Ascending aorta (tissue), 2 donors: ENCODE measurements around the gene PIP5K1A. TPM values are rescaled to one million over a fixed set of nuclear protein-coding genes. Genes with fewer than 3 reads are reported as not detected.

Experiments used
- DNase-seq, 2 donors: peaks; one replicate each; pipeline ENCODE4 v3.0.0-alpha.2; 2019; ENCODE audit warnings: low spot score in 2 of 2
- H3K27ac ChIP-seq, 2 donors: fragments of 200-600 bp; sonication (generic); one replicate each; pipeline ENCODE4 v1.5.1; 2016 to 2017; ENCODE audit warnings: mild to moderate bottlenecking in 1 of 2
- H3K27me3 ChIP-seq: fragments of 200-600 bp; sonication (generic); one replicate; pipeline ENCODE4 v1.5.1; 2017
- H3K36me3 ChIP-seq, 2 donors: fragments of 200-600 bp; sonication (generic); one replicate each; pipeline ENCODE4 v1.5.1; 2016
- H3K4me1 ChIP-seq, 2 donors: fragments of 200-600 bp; sonication (generic); one replicate each; pipeline ENCODE4 v1.5.1; 2016 to 2017; ENCODE audit warnings: mild to moderate bottlenecking in 1 of 2
- H3K4me3 ChIP-seq, 2 donors: fragments of 200-600 bp; sonication (generic); one replicate each; pipeline ENCODE4 v1.5.1; 2016 to 2017; ENCODE audit warnings: mild to moderate bottlenecking in 1 of 2
- H3K9me3 ChIP-seq, 2 donors: fragments of 200-600 bp; sonication (generic); one replicate each; pipeline ENCODE4 v1.5.1; 2016
- CTCF ChIP-seq, 3 experiments: fragments of 200-600 bp in 2 of 3; fragments of 450-650 bp in 1 of 3; sonication (generic) in 2 of 3; IDR thresholded peaks; one replicate each; pipeline ENCODE4 v1.5.1; 2016 to 2019; ENCODE audit warnings: antibody characterized with exemption in 3 of 3, mild to moderate bottlenecking in 1 of 3, moderate library complexity in 1 of 3
- intact Hi-C: fragments of 100-400 bp; cut with DNase I; formaldehyde crosslinking; loops from one replicate; pipeline ENCODE4 v1.15.1; 2023
- total RNA-seq: library from RNA; depleted of rRNA; stranded (reverse); fragments of >200 nt; gene quantifications from one replicate; pipeline ENCODE4 v1.1.0, GENCODE V29; 2016

The PIP5K1A gene
- total RNA-seq, 1 donor from 2014 or later, result 36.5 TPM

- Histone ChIP-seq H3K27ac (peak overlapping the region; percentile 4 to 20), H3K4me3 (no peak overlapping the region), H3K36me3 (peaks cover 32 to 44% of the 10 kb centered on the region in 2 donors), H3K9me3 (no peaks in the 10 kb centered on the region), H3K4me1 (peaks cover 0 to 19% of the 10 kb centered on the region in 2 donors), H3K27me3 (no peaks in the 10 kb centered on the region)
- TF ChIP-seq CTCF (IDR thresholded peaks at IDR 0.05), result no peak
- intact Hi-C loops, result no loop called here
- DNase-seq, result no peak
These were observed 39.0 kb upstream of the PIP5K1A start for GRCh38 chr1:151159373-151159772.

- intact Hi-C loops, result loop anchor here (2.0 to 10.0 kb wide), 4 partner anchors 18 to 470 kb away; partner anchors contain the start of genes GABPB2, GOLPH3L, PIP5K1A and SEMA6C
- no peak for TF ChIP-seq CTCF (IDR thresholded peaks at IDR 0.05)
- Histone ChIP-seq H3K36me3 (peaks cover 18 to 35% of the 10 kb centered on the region in 2 donors), H3K27me3 (no peaks in the 10 kb centered on the region), H3K27ac (peak overlapping the region; percentile 77 to 86), H3K4me1 (peaks cover 10 to 30% of the 10 kb centered on the region in 2 donors), H3K4me3 (peak overlapping the region; percentile 65 to 71), H3K9me3 (no peaks in the 10 kb centered on the region)
- peak in 1 of 2 donors; percentile 79 for DNase-seq
These were observed 33.5 kb upstream of the PIP5K1A start for GRCh38 chr1:151164732-151165280.

GRCh38 chr1:151165281-151165737 is 33.0 kb upstream of the PIP5K1A start:
- H3K36me3 ChIP-seq, result peaks cover 19 to 35% of the 10 kb centered on the region in 2 donors
- H3K4me1 ChIP-seq, result peaks cover 10 to 28% of the 10 kb centered on the region in 2 donors
- no peak for DNase-seq

GRCh38 chr1:151165738-151166504 is 32.4 kb upstream of the PIP5K1A start, which contains the start of the genes LYSMD1 and SCNM1:
Gene LYSMD1 (minus strand): TSS chr1:151165902. CDS start chr1:151165258, 644 bp downstream.
Gene SCNM1 (plus strand): TSS chr1:151166144. CDS start chr1:151166153, 9 bp downstream.
- Histone ChIP-seq H3K27ac (peak within 1 kb of the TSS; percentile 77 to 86), H3K36me3 (peaks cover 16 to 35% of the 10 kb centered on the region in 2 donors), H3K9me3 (no peaks in the 10 kb centered on the region), H3K27me3 (no peaks in the 10 kb centered on the region), H3K4me3 (peak within 1 kb of the TSS; percentile 65 to 71), H3K4me1 (peaks cover 10 to 23% of the 10 kb centered on the region in 2 donors)
- intact Hi-C loops, result loop anchor here (2.0 to 10.0 kb wide), 4 partner anchors 19 to 471 kb away; partner anchors contain the start of genes GABPB2, GOLPH3L, PIP5K1A and SEMA6C
- DNase-seq, result peak; percentile 91 to 99
- no peak for TF ChIP-seq CTCF (IDR thresholded peaks at IDR 0.05)

More at GRCh38 chr1:151165281-151165737, 33.0 kb upstream of the PIP5K1A start:
- Histone ChIP-seq H3K4me3 (peak overlapping the region; percentile 65 to 71), H3K9me3 (no peaks in the 10 kb centered on the region), H3K27ac (peak overlapping the region; percentile 77 to 86), H3K27me3 (no peaks in the 10 kb centered on the region)
- no peak for TF ChIP-seq CTCF (IDR thresholded peaks at IDR 0.05)
- intact Hi-C loops, result loop anchor here (2.0 to 10.0 kb wide), 4 partner anchors 19 to 471 kb away; partner anchors contain the start of genes GABPB2, GOLPH3L, PIP5K1A and SEMA6C

GRCh38 chr1:151166505-151166956 is 31.8 kb upstream of the PIP5K1A start:
- no peak for DNase-seq
- intact Hi-C loops, result loop anchor here (10.0 kb wide), 1 partner anchor 472 kb away; the partner anchor contains the start of gene GOLPH3L
- TF ChIP-seq CTCF (IDR thresholded peaks at IDR 0.05), result no peak
- Histone ChIP-seq H3K36me3 (peaks cover 12 to 30% of the 10 kb centered on the region in 2 donors), H3K9me3 (no peaks in the 10 kb centered on the region), H3K4me3 (peak overlapping the region; percentile 65 to 71), H3K27ac (peak overlapping the region; percentile 77 to 86), H3K4me1 (peaks cover 10 to 23% of the 10 kb centered on the region in 2 donors), H3K27me3 (no peaks in the 10 kb centered on the region)
